GM18951 (cell line): ENCODE data around the gene ADAT3.

Source experiments
- POLR2A ChIP-seq: IDR thresholded peaks from 4 replicates; pipeline ENCODE4 v1.6.1; 2011; ENCODE audit warnings: mild to moderate bottlenecking; ENCODE audit not compliant: insufficient read length, insufficient read depth; ENCODE audit errors: extremely low read depth
- in situ Hi-C: fragments of 300-500 bp; cut with MboI; formaldehyde crosslinking; loops from one replicate; pipeline ENCODE4 v1.12.0; 2022; ENCODE audit warnings: low sequenced_read_pairs, mixed read lengths, inconsistent platforms; ENCODE audit not compliant: unreplicated experiment

ADAT3 gene

DNA sequence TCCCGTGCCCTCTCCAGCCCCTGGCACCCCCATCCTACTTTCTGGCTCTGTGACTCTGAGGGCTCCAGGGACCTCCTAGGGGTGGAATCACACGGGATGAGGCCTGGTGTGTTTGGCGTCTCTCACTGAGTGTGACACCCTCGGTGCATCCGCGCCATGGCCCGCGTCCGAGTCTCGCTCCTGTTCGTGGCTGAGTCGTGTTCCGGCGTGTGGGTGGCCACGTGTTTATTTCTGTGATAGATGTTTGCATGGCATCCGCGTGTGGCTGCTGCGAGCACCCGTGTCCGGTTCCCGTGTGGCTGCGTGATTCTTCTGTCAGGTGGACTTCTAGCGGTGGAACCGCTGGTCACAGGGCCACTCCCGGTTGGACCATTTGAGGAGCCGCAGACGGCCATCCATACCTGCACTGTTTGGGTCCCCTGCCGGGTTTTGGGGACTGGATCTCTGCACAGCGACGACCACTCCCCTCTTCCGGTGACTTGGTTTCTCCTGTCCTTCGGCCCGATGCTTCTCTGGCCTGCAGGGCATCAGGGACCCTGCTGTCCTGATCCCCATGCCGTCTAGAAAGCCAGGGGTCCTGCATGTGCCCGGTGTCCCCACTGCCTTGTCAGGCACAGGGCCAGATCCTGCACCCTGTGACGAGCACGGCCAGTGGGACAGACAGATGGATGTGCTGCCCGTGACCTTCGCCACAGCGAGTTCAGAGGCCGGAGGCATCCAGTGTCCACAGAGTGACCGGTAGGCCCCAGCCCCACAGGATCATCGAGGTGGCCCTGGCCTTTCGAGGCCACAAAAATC, 44.3 kb downstream of the ADAT3 start:
- no peak for TF ChIP-seq POLR2A
- in situ Hi-C loops = no loop called here

DNA sequence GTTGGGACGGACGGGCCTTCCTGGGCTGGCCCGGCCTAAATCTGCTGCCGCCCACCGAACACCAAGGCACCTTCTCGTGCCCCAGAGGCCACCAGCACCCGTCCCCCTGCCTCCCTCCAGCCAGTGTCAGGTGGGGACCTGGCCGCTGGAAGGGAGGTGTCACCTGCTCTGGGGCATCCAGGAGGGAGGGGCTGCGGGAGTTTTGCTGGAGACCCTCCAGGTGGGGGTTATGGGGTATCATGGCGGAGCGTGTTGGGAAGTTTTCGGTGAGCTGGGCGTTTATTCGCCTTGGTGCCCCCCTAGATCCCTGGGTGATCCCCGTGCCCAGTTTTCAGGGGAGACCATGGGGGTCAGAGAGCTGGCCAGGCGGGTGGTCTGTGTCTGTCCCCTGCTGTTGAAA, 45.4 kb downstream of the ADAT3 start:
- no peak for TF ChIP-seq POLR2A
- in situ Hi-C loops = no loop called here

DNA sequence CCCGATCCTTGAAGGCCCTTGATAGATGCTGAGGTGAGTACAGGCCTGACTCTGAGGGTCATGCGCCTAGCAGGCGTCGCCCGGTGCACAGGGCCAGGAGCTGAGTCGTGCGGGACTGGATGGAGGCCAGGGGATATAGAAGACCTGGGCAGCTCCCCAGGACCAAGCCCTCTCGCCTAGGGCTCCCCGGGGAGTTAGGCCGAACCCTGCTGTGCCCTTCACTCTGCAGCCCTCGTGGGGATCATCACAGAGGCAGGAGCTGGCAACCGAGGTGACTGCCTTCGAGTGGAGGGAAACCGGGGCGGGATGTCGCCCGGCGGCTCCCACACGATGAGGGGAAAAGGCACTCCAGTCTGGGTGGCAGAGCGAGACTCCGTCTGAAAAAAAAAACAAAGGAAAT, 47.4 kb downstream of the ADAT3 start:
- TF ChIP-seq POLR2A = no peak
- in situ Hi-C loops = no loop called here

DNA sequence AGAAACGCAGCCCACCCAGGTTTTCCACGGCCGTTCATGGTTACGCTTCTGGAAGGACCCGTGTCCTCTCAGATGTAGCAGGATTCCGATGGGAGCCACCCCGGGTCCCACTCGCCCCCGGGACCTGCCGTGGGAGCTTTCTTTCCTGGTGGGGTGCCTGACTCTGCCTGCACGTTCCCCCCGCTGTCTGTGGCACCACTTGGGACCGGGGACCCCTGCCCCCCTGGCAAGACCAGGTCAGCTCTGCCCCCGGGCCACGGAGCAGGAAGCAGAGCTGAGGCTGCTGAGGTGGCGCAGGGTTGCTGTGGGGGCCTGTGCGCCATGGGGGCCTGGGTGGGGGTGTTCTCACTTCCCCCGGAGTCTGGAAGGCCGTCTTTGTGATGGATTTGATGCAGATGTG, 47.8 kb downstream of the ADAT3 start:
- in situ Hi-C loops = no loop called here
- TF ChIP-seq POLR2A = no peak

DNA sequence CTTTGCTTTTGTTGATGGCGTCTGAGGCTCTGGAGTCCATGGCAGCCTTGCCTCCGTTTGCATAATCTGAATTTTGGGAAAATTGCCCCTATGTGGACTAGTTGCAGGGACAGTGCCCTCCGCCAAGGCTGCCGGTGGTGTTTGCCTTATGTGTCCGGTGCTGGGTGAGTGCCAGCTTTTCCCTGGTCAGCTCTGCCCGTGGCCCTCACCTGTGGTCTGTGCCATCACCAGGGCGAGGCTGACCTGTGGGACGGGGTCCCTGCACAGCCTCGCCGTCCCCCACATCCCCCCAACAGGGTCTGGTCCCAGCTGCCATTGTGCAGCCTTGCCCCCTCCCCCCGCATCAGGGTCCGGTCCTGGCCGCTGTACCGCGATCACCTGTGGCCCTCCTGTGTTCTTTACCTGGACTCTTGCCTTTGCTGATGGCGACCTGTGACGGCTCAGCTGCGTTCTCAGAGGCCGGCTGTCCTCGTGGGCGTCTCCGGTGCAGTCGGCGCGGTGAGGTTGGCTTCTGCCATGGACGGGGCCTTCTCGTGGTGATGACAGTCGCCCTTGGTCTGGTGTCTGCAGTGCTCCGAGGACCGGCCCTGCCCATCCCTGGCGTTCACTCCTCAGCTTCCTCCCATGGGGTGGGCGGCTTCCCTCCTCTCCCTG, 48.4 kb downstream of the ADAT3 start:
- TF ChIP-seq POLR2A = no peak
- in situ Hi-C loops = no loop called here

DNA sequence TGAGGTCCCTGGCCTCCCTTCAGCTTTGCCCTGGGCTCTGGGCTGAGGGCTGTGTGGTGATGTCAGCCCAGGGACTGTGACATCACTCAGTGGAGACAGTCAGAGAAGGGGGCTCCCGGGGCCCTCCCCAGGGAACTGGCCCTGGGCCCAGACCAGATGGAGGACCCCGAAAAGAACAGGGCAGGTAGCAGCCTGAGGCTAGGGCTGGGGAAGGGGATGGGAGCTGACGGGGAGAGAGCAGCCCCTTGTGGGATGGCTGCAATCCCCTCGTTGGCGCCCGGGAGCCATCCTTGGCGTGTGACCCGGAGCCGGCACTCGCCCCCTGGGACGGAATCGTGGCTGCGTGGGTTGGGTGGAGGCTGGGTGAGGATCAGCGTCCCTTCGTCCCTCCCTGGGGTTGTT, 49.3 kb downstream of the ADAT3 start:
- no peak for TF ChIP-seq POLR2A
- in situ Hi-C loops = no loop called here

DNA sequence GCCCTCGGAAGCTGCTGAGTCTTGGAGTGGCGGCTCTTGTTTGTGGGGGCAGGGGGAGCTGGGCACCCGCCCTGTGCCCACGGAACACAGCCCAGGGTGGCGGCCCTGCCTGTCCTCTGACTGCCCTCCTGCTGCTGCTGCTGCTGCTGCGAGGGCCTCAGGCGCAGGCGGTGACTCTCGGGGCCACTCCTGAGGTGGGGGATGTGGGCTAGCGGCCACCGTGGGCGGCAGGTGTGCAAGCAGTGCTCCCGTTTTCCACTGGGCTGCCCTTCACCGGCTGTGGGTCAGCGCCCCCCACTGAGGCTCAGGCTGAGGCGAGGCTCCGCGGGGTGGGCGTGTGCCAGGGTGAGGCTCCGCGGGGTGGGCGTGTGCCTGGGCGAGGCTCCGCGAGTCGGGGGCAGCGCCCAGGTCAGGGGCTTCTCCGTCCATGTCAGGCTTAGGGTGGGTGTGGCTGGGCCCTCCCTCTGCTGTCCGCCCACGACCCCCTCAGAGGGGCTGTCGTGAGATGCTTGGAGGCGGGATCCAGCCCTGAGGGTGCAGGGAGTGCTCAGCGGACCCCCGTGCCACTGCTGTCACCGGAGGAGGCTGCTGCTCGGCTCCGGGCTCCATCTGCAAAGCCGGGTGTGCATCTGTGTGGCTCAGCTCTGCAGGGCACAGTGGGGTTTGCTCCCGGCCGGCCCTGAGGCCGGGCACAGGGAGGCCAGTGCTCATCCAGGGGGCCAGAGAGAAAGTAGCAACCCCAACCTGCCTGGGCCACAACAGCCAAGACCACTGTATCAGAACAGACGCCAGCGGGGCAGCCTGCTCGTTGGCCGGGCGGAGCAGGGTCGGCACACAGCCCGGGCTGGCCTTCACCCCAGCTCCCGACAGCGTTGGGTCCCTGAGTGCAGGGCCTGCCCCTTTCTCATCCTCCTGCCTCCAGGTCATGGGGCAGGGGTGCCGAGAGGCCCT, 50.2 kb downstream of the ADAT3 start:
- TF ChIP-seq POLR2A = no peak
- in situ Hi-C loops = no loop called here

DNA sequence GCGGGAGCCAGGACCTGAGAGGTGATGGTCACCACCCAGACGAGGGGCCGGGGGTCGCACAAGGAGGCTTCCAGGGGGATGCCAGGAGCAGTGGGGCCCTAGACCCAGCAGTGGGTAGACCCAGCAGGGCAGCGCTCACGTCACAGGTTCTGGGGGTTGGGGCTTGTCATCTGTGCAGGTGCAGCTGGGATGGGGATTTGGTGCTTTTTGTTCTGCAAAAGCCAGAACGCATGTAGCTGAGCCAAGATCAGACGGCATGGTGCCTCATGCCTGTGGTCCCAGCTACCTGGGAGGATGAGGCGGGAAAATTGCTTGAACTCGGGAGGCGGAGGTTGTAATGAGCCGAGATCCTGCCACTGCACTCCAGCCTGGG, 50.9 kb downstream of the ADAT3 start:
- in situ Hi-C loops = no loop called here
- no peak for TF ChIP-seq POLR2A

DNA sequence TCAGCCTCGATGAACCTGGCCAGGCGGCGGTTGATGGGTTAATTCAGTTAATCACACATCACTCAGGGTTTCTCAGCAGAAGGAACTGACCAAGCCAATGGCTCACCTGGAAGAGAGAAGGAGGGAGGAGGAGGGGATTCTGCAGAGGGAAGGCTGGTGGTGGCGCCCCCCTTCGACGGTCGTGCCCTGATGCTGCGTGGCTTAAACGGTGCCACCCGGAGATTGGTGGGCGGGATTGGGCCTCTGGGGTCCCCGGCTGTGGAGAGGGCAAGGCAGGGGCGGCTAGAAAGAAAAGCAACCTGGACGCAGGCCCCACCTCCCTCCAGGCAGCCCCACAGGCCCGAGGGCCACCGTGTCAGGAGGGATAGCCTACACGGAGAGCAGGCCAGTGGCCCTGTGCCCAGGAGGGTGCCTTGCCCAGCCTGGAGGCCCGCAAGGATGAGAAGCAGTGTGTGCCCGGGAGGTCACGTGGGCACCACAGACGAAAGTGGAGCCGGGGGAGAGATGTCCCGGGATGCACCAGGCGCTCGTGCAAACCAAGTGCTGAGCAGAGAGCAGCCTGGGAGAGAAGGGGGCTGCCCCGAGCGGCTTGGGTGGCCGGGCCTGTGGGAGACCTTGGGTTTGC, 51.8 kb downstream of the ADAT3 start:
- TF ChIP-seq POLR2A = no peak
- in situ Hi-C loops = no loop called here

DNA sequence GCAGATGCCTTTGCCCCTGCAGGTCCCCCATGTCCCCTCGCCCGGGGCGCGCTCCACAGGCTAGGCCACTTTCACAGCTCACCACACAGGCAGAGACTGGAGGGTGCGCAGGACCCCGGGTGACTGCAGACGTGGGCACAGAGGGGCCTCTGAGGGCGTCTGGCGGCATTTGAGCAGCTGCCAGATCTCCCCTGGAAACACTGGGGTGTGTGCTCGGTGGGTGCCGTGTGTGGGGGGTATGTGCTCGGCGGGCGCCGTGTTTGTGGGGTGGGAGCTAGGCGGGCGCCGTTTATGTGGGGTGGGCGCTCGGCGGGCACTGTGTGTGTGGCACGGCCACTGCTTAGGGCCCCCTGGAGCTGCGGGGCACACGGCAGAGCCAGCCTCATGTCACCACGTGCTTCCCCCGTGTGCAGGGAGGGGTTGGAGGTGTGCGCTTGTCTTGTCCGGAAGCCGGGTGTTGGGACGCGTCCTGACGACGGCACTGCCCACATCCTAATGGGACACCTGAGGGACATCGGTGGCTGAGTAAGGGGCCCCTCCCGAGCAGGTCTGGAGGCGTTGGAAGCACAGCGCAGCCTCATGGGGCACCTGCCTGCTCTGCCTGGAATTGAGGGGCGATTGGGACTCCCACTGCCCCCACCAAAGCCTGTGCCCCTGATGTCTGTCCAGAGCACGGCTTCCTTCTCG, 52.5 kb downstream of the ADAT3 start:
- in situ Hi-C loops = no loop called here
- no peak for TF ChIP-seq POLR2A

DNA sequence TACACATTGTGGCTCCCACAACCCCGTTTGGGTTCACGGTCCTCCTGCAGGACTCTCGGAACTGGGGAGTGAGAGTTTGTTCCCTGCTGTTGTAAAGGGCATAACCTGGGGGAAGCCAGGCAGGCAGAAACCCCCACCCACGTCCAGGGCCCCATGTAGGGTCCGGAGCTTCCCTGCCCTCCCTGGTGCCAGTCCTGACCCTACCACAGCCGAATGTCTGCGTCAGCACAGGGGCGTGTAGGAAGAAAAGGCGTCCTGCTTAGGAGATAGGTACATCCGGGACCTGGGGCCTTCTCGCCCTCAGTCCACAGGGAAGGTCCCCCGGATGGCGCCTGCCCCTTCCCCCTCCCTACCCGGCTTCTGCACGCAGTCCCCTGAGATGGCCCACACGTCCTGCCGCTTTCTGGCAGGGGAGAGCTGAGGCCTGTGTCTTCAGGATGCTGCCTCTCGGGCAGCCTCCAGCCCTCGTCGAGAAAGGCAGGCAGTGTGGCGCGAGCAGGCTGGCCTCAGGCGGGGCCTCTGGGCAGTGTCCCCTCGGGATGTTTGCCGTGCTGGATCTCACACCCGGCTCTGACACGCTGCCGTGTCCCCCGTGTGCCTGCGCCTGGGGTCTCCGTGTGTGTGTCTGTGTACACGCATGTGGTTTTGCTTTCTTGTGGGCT, 54.9 kb downstream of the ADAT3 start:
- no peak for TF ChIP-seq POLR2A
- in situ Hi-C loops = no loop called here
